Testis (tissue), 2 donors: Measurements from ENCODE around the gene FBXW7.

Experiments
- CTCF ChIP-seq, 3 experiments: fragments of 450-650 bp in 2 of 3; fragments of 200-600 bp in 1 of 3; sonication (generic) in 1 of 3; IDR thresholded peaks; one replicate each; pipeline ENCODE4 v1.5.1; 2016 to 2019; ENCODE audit warnings: antibody characterized with exemption in 3 of 3, mild to moderate bottlenecking in 2 of 3, moderate library complexity in 1 of 3
- POLR2A ChIP-seq: fragments of 450-650 bp; IDR thresholded peaks from one replicate; pipeline ENCODE4 v1.6.1; 2017; ENCODE audit warnings: antibody characterized with exemption, mild to moderate bottlenecking, moderate library complexity

GRCh38 chr4:152334931-152335330, 201.0 kb downstream of the FBXW7 start:
- TF ChIP-seq CTCF (IDR thresholded peaks at IDR 0.05): no peak
- TF ChIP-seq POLR2A: no peak
